ENCODE results near the gene CDH2. TPM values are rescaled to one million over a fixed set of nuclear protein-coding genes. Genes with fewer than 3 reads are reported as not detected.
A peak's percentile ranks its signal among the peaks of the same experiment; 100 is the strongest.

Gene CDH2
- polyA plus RNA-seq, 1 donor from 2014 or later = not detected

- no peak overlapping the region for H3K4me3 Mint-ChIP-seq
- H3K27me3 Mint-ChIP-seq = no peaks in the 10 kb centered on the region
- peaks cover 0 to 2% (median 0%) of the 10 kb centered on the region in 3 donors for H3K4me1 Mint-ChIP-seq
- H3K36me3 Mint-ChIP-seq = no peaks in the 10 kb centered on the region
- H3K9me3 Mint-ChIP-seq = peaks cover 0 to 4% (median 3%) of the 10 kb centered on the region in 3 donors
- H3K27ac Mint-ChIP-seq = no peak overlapping the region
Measured at GRCh38 chr18:28127228-28127627, 49.7 kb downstream of the CDH2 start.

DNA sequence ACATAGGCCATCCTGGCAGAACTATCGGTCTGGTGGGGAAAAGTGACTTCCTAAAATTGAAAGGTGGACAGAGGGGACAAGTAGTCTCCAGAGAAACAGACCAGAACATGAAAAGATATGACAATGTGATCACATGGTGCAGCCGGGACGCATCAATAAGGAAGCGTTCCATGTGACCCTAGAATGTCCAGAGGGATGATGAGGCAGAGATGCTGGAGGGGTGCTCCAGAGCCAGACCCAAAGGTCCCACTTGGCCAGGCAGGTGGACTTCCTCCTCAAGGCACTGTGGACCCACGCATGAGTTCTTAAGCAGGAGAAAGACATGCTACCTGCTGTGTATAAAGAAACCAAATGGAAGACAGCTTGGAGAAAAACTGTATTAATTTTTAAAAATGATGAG, 50.2 kb downstream of the CDH2 start:
- Mint-ChIP-seq H3K4me1 (peaks cover 0 to 2% (median 0%) of the 10 kb centered on the region in 3 donors), H3K27me3 (no peaks in the 10 kb centered on the region), H3K36me3 (no peaks in the 10 kb centered on the region), H3K9me3 (peaks cover 0 to 4% (median 3%) of the 10 kb centered on the region in 3 donors), H3K27ac (no peak overlapping the region), H3K4me3 (no peak overlapping the region)

- Mint-ChIP-seq H3K9me3 (peaks cover 0 to 9% (median 8%) of the 10 kb centered on the region in 3 donors), H3K4me1 (peaks cover 0 to 2% (median 0%) of the 10 kb centered on the region in 3 donors), H3K4me3 (no peak overlapping the region), H3K27me3 (no peaks in the 10 kb centered on the region), H3K36me3 (no peaks in the 10 kb centered on the region), H3K27ac (no peak overlapping the region)
Measured at GRCh38 chr18:28125051-28125450, 51.9 kb downstream of the CDH2 start.

DNA sequence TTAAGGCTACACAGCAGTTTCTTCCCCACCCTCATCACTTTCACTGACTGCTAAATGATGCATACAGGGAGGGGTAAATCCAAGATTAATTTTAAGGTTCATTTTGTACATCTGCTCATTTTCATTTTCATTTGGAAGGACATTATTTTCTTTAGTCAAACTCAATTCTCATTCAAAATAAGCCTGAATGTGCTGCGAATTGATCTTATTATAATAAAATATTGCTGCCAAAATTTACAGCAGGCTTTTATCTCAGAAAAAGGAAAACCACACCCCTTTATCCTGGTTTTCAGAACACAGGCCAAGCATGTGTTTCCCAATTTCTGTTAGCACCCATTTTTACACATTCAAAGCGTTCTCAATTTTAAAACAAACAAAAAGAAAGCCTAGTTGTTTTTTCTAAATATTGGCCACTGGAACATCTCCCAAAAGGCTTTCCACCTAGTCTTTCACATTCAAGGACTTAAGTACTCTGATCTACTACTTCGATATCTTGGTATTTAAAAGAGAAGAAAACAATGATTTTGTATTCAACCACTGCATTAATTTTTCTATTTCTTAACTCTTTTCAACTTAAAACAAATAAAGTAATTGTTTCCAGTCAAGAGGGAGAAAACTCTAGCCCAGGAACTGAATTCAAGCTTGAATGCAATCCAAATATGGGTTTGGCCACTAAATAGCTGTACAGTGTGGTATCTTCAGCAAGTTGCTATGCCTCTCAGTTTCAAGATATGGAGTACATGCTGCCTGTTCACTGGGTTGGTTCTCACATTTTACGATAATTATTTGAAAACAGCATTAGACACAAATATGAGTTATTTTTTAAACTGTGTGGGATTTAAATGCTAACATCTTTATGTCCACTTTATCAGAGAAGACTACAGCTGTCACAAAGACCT, 52.5 kb downstream of the CDH2 start:
- no peak overlapping the region for H3K4me3 Mint-ChIP-seq

GRCh38 chr18:28123401-28124030, 53.4 kb downstream of the CDH2 start:
- H3K4me1 Mint-ChIP-seq = peaks cover 0 to 2% (median 0%) of the 10 kb centered on the region in 3 donors
- no peaks in the 10 kb centered on the region for H3K36me3 Mint-ChIP-seq
- H3K27ac Mint-ChIP-seq = no peak overlapping the region
- H3K4me3 Mint-ChIP-seq = no peak overlapping the region
- H3K27me3 Mint-ChIP-seq = no peaks in the 10 kb centered on the region
- peaks cover 0 to 16% (median 8%) of the 10 kb centered on the region in 3 donors for H3K9me3 Mint-ChIP-seq

More for the DNA sequence above, 52.5 kb downstream of the CDH2 start:
- H3K27me3 Mint-ChIP-seq = no peaks in the 10 kb centered on the region
- no peaks in the 10 kb centered on the region for H3K36me3 Mint-ChIP-seq
- H3K27ac Mint-ChIP-seq = no peak overlapping the region
- H3K4me1 Mint-ChIP-seq = peaks cover 0 to 2% (median 0%) of the 10 kb centered on the region in 3 donors
- H3K9me3 Mint-ChIP-seq = peaks cover 0 to 14% (median 8%) of the 10 kb centered on the region in 3 donors

- peaks cover 0 to 16% (median 8%) of the 10 kb centered on the region in 3 donors for H3K9me3 Mint-ChIP-seq
- H3K27me3 Mint-ChIP-seq = no peaks in the 10 kb centered on the region
Measured at GRCh38 chr18:28120828-28121515, 56.0 kb downstream of the CDH2 start.

GRCh38 chr18:28116461-28116860, 60.5 kb downstream of the CDH2 start:
- no peaks in the 10 kb centered on the region for H3K4me1 Mint-ChIP-seq
- no peaks in the 10 kb centered on the region for H3K27me3 Mint-ChIP-seq
- peaks cover 3 to 13% (median 8%) of the 10 kb centered on the region in 3 donors for H3K9me3 Mint-ChIP-seq
- H3K27ac Mint-ChIP-seq = no peak overlapping the region
- H3K4me3 Mint-ChIP-seq = no peak overlapping the region
- no peaks in the 10 kb centered on the region for H3K36me3 Mint-ChIP-seq

More at GRCh38 chr18:28120828-28121515, 56.0 kb downstream of the CDH2 start:
- H3K4me3 Mint-ChIP-seq = no peak overlapping the region
- H3K4me1 Mint-ChIP-seq = no peaks in the 10 kb centered on the region
- H3K36me3 Mint-ChIP-seq = no peaks in the 10 kb centered on the region
- H3K27ac Mint-ChIP-seq = peak overlapping the region in 1 of 3 donors; percentile 65

GRCh38 chr18:28115149-28115550, 61.8 kb downstream of the CDH2 start:
- H3K4me1 Mint-ChIP-seq = no peaks in the 10 kb centered on the region
- no peaks in the 10 kb centered on the region for H3K36me3 Mint-ChIP-seq
- H3K27ac Mint-ChIP-seq = no peak overlapping the region
- H3K9me3 Mint-ChIP-seq = peaks cover 3 to 9% (median 5%) of the 10 kb centered on the region in 3 donors
- H3K4me3 Mint-ChIP-seq = no peak overlapping the region
- H3K27me3 Mint-ChIP-seq = no peaks in the 10 kb centered on the region

GRCh38 chr18:28114472-28114871, 62.5 kb downstream of the CDH2 start:
- H3K4me3 Mint-ChIP-seq = no peak overlapping the region
- H3K4me1 Mint-ChIP-seq = no peaks in the 10 kb centered on the region
- H3K27me3 Mint-ChIP-seq = no peaks in the 10 kb centered on the region
- peaks cover 2 to 3% (median 3%) of the 10 kb centered on the region in 3 donors for H3K9me3 Mint-ChIP-seq
- H3K27ac Mint-ChIP-seq = no peak overlapping the region
- H3K36me3 Mint-ChIP-seq = no peaks in the 10 kb centered on the region

- Mint-ChIP-seq H3K36me3 (no peaks in the 10 kb centered on the region), H3K27ac (no peak overlapping the region), H3K27me3 (no peaks in the 10 kb centered on the region), H3K4me1 (no peaks in the 10 kb centered on the region), H3K9me3 (peaks cover 0 to 6% (median 3%) of the 10 kb centered on the region in 3 donors), H3K4me3 (no peak overlapping the region)
Measured at GRCh38 chr18:28113271-28114029, 63.5 kb downstream of the CDH2 start.

DNA sequence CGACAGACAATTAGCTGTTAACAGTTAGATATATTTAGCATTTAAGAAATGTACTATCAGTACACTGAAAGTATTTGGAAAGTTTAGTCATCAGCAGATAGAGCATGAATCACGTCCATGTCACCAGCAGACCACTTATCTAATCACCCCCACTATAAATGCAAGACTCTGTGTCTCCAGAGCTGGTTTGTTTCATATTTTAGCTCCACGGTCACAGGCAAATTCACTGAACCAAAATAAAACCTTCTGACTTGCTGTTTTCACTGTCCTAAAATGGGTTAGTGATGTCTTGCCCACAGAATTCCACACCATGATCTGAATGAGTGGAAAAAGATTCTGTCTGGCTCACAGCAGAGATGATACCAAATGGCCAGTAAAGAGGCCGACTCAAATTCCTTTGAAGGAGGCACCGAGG, 64.9 kb downstream of the CDH2 start:
- Mint-ChIP-seq H3K36me3 (no peaks in the 10 kb centered on the region), H3K27me3 (no peaks in the 10 kb centered on the region), H3K4me3 (no peak overlapping the region), H3K9me3 (peaks cover 3 to 8% (median 4%) of the 10 kb centered on the region in 3 donors), H3K27ac (no peak overlapping the region), H3K4me1 (no peaks in the 10 kb centered on the region)

- Mint-ChIP-seq H3K27ac (no peak overlapping the region), H3K27me3 (no peaks in the 10 kb centered on the region), H3K9me3 (peaks cover 3 to 8% (median 4%) of the 10 kb centered on the region in 3 donors), H3K4me3 (peak overlapping the region in 1 of 4 donors; percentile 44), H3K4me1 (no peaks in the 10 kb centered on the region), H3K36me3 (no peaks in the 10 kb centered on the region)
Measured at GRCh38 chr18:28110924-28111323, 66.0 kb downstream of the CDH2 start.

GRCh38 chr18:28109781-28110560, 67.0 kb downstream of the CDH2 start:
- Mint-ChIP-seq H3K27me3 (no peaks in the 10 kb centered on the region), H3K9me3 (peaks cover 3 to 8% (median 4%) of the 10 kb centered on the region in 3 donors), H3K4me1 (no peaks in the 10 kb centered on the region), H3K36me3 (no peaks in the 10 kb centered on the region), H3K4me3 (no peak overlapping the region), H3K27ac (no peak overlapping the region)

DNA sequence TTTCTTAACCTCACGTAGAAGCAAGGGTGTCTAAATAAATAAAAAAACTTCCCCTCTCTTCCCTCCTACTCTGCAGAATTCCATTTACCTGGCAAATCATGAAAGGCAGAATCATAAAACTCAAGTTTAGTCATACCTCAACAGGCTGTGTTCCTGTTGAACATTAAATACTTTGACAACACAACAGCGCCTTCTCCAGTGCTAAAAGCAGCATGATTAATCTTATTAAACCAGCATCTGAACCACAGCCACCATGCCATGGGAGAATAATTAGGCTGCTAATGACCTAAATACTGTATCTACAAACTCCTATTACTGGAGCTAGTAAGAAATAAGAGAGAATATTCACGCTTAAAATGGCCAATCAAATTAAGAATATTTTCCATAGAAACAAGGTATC, 68.1 kb downstream of the CDH2 start:
- H3K27ac Mint-ChIP-seq = no peak overlapping the region
- H3K27me3 Mint-ChIP-seq = no peaks in the 10 kb centered on the region
- no peaks in the 10 kb centered on the region for H3K36me3 Mint-ChIP-seq
- peaks cover 2 to 8% (median 4%) of the 10 kb centered on the region in 3 donors for H3K9me3 Mint-ChIP-seq
- H3K4me1 Mint-ChIP-seq = no peaks in the 10 kb centered on the region
- no peak overlapping the region for H3K4me3 Mint-ChIP-seq

Data from IgD-negative memory B cell (primary cell).